HG03571 (cell line): ENCODE measurements around the gene MINAR2.

Source experiments
- ATAC-seq: cut with Tn5 transposase; IDR thresholded peaks from one replicate; pipeline ENCODE4 v1.9.1; 2021; ENCODE audit not compliant: unreplicated experiment

Gene MINAR2

DNA sequence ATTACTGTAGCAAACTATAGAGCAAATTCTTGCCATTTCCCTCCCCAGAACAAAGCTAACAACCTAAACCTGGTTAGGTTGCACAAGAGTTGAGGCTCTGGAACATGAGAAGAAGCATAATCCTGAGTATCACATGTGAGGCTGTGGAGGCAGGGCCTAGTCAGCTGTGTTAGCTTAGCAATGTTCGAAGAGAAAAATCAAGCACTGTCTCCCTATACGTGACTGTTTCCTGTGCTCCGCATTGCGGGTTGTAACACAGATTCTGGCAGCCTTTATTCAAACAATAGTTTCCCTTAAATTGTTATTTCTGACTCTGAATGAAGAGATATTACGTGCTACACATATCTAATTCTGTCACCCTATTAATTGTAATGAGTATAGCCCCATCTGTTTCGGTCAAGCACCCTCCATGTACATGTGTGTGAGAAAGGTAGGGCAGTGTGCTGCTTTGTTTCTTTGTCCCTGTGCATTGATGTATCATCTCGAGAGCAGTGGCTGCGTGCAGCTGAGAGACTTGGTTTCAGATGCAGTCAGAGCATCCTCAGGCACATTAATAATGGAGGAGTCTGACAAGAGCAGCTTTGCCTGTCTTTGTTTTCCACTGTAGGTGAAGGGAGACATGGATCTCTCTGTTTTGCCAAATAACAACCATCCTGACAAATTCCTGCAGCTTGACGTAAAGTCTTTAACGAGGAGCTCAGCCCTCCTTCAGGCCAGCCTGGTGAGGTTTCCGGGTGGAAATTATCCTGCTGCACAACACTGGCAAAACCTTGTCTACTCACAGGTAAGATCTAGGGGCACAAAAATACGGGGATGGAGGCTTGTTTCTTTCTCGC is at the start of gene MINAR2:
Gene MINAR2 (plus strand): TSS at position 523 of the 836 bp plus-strand sequence. CDS start 97 bp downstream, at position 620.
- ATAC-seq = no peak

GRCh38 chr5:129698661-129699060 is 49.2 kb upstream of the MINAR2 start:
- ATAC-seq = no peak

DNA sequence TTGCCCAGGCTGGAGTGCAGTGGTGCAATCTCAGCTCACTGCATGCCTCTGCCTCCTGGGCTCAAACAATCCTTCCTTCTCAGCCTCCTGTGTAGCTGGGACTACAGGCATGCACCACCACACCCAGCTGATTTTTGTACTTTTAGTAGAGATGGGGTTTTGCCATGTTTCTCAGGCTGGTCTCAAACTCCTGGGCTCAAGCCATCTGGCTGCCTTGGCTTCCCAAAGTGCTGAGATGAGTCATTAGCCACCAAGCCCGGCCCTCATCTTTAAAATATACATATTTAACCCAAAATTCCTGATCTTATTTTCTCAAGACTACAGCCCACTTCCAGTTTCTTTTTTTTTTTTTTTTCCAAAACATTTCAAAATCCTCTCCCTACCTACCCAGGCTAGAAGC is 31.7 kb upstream of the MINAR2 start:
- ATAC-seq = no peak

DNA sequence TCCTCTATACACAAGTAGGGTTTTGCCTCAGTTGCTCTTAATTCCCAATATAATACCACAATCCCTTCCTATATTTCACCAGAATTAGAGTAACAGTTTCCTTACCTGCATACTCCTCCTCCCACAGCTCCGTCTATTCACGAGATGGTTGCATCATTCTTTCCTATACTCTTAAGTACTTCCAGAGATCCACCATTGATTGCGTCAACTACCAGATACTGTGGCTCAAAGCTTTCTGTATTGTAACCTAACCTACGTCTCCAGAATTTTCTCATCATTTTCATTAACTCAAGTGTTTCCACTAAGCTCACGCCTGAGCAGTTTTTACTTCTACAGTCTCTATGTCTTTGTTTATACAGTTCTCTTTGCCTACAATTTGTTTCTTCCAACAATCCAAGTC is 31.2 kb upstream of the MINAR2 start:
- no peak for ATAC-seq

DNA sequence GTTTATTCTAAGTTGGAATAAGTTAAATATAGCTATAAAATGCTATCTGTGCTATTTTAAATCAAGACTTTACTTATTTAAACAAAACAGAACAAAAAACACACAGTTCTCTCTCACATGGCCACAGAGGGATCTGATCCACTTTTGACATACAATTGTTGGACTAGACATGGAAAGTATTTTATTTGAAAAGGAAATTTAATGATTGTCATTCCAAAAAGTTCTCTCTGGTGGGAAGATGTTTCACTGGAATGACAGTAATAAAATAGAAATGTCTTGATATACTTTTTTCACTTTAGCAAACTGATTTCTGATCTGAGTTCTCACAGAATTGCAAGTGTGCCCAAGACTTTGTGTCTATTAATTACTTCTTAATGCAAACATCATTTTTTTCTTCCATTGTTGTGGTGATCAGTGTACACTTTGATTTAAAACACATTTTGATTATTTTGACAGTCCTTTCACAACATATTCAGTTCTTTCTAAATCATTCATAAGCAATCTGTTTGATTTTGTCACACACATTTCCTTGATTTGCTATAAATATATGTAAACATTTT is 30.1 kb upstream of the MINAR2 start:
- ATAC-seq = no peak

DNA sequence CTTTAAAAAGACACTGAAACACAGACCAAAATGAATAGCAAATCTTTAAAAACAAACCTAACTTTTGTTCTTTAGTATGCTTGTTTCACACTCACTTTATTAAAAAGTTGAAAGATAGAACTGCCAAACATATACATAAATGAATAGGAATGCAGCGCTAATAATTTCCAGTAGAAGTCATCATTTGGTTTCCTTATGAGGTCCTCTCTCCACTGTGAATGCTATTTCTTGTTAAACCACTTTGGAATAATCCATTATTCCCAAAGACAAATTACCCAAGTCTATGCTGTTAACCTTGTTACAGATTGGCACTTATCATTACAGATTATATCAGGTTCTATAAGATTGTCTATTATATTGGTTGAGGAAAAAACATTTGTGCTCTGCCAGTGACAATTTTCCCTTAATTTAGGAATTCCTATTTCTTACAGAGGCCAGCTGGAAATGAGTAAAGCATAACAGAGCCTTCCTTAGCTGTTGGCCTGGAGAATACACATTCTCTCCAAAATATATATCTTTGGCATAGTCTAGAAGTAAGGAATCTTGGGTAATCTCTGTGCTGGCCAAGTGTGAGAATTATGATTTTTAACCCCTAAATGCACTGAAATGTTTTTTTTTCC is 29.3 kb upstream of the MINAR2 start:
- no peak for ATAC-seq

DNA sequence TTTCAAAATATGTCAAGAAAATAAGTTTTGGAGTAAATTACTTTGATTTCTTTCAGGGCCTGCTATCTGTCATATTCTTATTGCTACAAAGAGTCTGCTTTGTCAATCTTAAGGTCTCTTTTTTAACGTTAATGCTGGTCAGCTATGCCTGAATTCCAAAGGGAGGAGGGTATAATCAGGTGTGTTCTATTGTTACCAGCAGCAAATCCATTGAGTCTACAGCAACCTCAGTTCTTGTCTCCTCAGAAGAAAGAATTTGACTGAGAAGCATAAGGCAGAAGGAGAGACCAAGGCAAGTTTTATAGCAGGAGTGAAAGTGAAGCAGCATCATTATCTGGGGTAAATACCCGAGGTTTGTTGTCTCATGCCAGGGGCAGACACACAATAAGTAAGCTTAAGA is 23.7 kb upstream of the MINAR2 start:
- ATAC-seq = no peak

DNA sequence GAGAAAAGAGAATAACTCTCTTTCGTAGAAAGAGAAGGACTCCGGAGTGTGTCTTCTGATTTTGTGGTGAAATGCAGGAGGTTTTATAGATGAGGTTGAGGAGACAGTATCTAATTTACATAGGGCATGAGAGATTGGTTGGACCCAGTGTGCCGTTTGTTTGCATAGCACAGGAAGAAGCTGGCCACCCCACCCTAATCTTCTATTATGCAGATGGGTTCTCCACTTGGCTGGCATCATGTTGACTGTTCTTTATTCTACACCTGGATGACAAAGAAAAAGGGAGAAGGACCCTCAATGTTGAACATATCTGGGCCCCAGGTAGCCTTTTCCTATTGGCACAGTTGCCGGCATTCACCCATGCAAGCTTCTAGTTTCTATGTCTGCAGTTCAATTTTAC is 23.2 kb upstream of the MINAR2 start:
- ATAC-seq = no peak

GRCh38 chr5:129739773-129740172 is 8.1 kb upstream of the MINAR2 start:
- ATAC-seq = no peak

- no peak for ATAC-seq
Measured at GRCh38 chr5:129743541-129744187, 4.2 kb upstream of the MINAR2 start.

- no peak for ATAC-seq
Measured at GRCh38 chr5:129745997-129746396, 1.9 kb upstream of the MINAR2 start.

DNA sequence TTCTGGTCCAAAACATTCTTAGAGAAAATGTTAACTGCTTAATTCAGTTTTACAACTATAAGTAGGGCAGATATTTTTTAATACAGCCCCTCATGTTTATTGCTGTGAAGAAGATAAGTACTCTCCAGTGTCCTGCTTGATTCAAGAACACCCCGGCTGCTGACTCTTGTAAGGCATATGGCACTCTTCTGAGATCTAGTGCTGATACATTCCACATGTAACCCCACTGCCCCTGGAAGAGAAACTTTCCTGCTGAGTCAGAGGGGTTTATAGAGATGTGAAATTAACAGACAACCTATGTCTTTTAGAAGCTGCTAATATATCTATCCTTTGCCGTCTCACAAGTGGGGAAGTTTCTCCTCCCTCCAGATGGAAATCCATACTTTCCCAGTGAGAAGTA is 1.0 kb upstream of the MINAR2 start:
- no peak for ATAC-seq

- no peak for ATAC-seq
Measured at GRCh38 chr5:129748913-129749880, 1.3 kb downstream of the MINAR2 start.

DNA sequence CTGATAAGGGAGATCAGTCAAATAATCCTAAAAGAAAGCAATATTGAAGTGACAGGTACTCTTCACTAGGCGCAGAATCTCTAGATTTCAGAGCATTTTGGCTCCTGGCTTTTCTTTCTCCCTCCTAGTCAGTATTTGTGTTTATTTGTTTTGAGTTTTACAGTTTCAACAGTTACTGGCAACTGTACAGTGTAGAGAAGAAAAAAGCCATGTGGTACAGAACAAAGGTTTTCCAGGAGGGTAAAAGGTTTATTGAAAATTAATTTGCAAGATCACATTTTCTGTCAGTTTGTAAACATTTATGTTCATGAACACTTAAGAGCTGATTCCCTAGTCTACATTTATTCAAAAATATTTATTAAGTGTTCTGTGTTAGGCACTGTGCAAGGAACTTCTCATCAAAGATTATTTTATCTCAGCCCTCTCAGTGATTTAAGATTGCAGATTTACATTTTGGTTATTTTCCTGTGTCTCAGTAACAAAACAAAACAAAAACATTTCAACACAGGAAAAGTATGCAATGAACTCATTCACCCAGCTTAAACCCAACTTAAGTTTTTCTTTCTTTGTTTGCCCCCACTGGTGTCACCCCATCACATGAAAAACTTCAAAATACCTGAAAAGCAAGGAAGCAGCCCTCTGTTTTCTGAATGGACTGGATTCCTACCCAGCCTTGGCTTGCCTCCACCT is 12.9 kb downstream of the MINAR2 start:
- ATAC-seq = no peak

DNA sequence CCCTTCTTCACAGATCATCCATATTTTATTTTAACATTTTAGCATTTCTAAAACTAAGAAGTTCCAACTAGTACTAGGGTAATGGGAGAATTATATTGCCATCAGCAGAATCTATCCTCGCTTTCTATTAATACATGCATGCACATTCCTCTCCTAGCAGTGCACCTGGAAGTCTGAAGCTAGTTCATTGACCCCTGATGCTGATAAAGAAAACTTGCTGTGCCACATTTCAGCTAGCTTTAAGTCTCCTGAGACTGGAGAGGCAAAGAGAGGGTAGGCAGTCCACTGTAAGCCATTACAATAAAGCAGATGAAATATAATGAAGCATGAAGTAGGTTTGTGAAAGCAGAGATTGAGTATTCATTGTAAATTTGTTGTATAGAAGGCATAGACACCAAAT is 15.8 kb downstream of the MINAR2 start:
- ATAC-seq = no peak

DNA sequence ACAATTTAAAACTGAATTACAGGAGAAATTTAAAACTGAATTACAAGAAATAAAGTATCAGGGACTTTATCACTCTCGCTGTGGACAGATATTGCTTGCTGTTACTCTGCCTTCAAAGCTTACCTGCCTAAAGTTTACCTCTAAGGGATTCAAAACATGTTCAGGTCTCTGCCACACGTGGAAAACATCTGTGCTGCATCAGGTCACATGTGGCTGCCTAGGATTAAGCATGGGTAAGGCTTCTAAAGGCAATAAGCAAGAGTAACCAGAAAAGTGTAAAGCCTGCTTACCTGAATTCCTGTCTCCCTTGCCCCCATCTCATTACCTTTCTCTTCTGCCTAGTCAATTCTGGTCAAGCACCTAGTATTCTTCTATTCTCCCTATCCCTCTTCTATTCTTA is 18.9 kb downstream of the MINAR2 start:
- no peak for ATAC-seq

DNA sequence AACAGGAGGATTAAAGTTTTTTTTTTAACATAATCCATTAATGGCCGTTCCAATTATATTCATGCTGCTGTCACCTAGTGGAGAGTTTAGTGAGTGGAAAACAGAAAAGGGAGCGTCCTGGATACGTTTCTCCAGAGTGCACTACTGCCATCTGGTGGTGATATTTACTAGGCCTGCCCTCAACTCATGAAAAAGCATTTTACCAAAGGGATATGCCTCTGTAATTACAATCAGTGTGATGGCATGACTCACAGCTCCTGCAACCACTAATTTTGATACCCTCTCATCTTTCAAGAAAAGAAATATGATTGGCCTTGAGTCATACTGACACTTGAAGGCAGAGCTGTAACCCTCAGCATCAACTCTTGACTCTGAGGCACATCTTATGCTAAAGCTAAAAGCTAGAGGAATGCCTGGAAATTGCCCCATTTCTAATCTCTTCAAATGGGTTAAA is 20.1 kb downstream of the MINAR2 start:
- ATAC-seq = peak; percentile 85

- ATAC-seq = no peak
Measured at GRCh38 chr5:129768735-129769134, 20.8 kb downstream of the MINAR2 start.

DNA sequence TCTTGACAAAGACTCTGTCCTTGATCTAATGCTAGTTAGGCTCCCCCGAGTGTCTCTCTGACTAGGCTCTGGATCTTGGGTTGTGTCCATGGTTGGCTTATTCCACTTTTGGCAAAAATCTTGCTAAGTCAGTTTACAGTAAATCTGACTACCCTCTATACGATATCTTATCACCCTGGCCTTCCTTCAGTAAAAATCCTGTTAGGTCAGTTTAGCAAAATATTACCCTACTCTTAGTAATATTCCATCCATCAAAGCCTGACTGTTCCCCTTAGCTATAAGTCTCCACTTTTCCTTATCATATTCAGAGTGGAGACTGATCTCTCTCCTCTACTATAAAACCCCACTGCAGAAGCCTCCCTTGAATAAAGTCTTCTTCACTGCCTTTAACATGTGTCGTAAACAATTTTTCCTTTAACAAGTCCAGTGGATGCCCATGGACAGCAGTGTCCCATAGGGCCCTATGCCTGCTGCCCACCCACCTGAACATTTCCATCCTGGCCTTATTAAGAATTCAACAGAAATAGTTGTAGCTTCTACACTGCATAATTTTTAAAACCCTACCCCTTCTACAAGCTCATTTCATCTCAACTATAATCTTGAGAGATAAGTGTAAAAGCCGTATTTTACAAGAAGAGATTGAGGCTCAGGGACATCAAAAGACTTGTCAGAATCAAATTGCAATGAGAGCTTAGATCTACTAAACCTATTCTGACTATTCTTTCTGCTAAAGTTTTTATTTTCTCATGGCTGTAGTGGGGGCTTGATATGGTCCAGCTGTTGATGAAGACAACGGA is 22.3 kb downstream of the MINAR2 start:
- ATAC-seq = no peak
